ENCODE data around the gene SOX12. TPM values are rescaled to one million over a fixed set of nuclear protein-coding genes. Genes with fewer than 3 reads are reported as not detected.
"Not testable (repeated sequence)": the region's sequence is repeated elsewhere in the genome, so short reads cannot be mapped to it uniquely, and the experiment has no call there.

Gene SOX12
- total and polyA plus RNA-seq, 2 donors (not counting 1 experiment from before 2014, with no cell fraction given), result 5.3 to 13.6 TPM

GRCh38 chr20:354298-354977 lies 29.1 kb downstream of the SOX12 start:
- no peak overlapping the region for H3K4me3 Mint-ChIP-seq
- Histone ChIP-seq H3K9me3 (ENCODE audit: control extremely low read depth in 1 of 3, control insufficient read depth in 2 of 3, insufficient read depth in 1 of 3, low read length in 2 of 3) (no peaks in the 10 kb centered on the region), H4K20me1 (ENCODE audit: control insufficient read depth, insufficient read depth, low read length, poor library complexity, severe bottlenecking) (no peaks in the 10 kb centered on the region), H3K36me3 (replicated peaks in 1 of 2; ENCODE audit: control extremely low read depth in 1 of 2, control insufficient read depth in 1 of 2, extremely low read depth in 1 of 2, insufficient read depth in 2 of 2, low read length in 1 of 2) (no peaks in the 10 kb centered on the region), H3K4me2 (replicated peaks; ENCODE audit: low read depth, low read length, poor library complexity, severe bottlenecking) (no peak overlapping the region), H3K4me1 (ENCODE audit: control insufficient read depth in 2 of 2, insufficient read depth in 2 of 2, low read length in 2 of 2) (peaks cover 3 to 8% of the 10 kb centered on the region in 2 donors), H3K79me2 (ENCODE audit: control insufficient read depth, insufficient read depth, low read length) (no peaks in the 10 kb centered on the region), H2AFZ (ENCODE audit: insufficient read depth, low read depth, low read length, poor library complexity, severe bottlenecking) (no peak overlapping the region), H3K4me3 (ENCODE audit: control extremely low read depth in 1 of 5, extremely low read depth in 1 of 5, insufficient read depth in 1 of 5, low read depth in 2 of 5, low read length in 4 of 5) (no peak overlapping the region), H3K27me3 (replicated peaks in 1 of 4; ENCODE audit: control extremely low read depth in 1 of 4, control insufficient read depth in 3 of 4, insufficient read depth in 4 of 4, low read length in 3 of 4) (no peaks in the 10 kb centered on the region), H3K9ac (ENCODE audit: low read length) (no peak overlapping the region), H3K27ac (ENCODE audit: low read length in 2 of 2) (no peak overlapping the region)
- 3% methylated on average over 10 of the region's 14 CpGs for WGBS (ENCODE audit: insufficient coverage)
- H3K4me1 Mint-ChIP-seq, result peaks cover 11% of the 10 kb centered on the region
- no peaks in the 10 kb centered on the region for H3K9me3 Mint-ChIP-seq (ENCODE audit: insufficient read depth)
- ATAC-seq (ENCODE audit: low read depth), result peak; percentile 100
- H3K27me3 Mint-ChIP-seq, result no peaks in the 10 kb centered on the region
- TF ChIP-seq, protein P1, sequence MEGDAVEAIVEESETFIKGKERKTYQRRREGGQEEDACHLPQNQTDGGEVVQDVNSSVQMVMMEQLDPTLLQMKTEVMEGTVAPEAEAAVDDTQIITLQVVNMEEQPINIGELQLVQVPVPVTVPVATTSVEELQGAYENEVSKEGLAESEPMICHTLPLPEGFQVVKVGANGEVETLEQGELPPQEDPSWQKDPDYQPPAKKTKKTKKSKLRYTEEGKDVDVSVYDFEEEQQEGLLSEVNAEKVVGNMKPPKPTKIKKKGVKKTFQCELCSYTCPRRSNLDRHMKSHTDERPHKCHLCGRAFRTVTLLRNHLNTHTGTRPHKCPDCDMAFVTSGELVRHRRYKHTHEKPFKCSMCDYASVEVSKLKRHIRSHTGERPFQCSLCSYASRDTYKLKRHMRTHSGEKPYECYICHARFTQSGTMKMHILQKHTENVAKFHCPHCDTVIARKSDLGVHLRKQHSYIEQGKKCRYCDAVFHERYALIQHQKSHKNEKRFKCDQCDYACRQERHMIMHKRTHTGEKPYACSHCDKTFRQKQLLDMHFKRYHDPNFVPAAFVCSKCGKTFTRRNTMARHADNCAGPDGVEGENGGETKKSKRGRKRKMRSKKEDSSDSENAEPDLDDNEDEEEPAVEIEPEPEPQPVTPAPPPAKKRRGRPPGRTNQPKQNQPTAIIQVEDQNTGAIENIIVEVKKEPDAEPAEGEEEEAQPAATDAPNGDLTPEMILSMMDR (IDR thresholded peaks at IDR 0.05), result peak; percentile 91
- TF ChIP-seq EZH2 (IDR thresholded peaks at IDR 0.05; ENCODE audit: borderline replicate concordance, insufficient read depth, low read depth, low read length, poor library complexity, severe bottlenecking), result no peak
- DNase-seq, result peak; percentile 89
- ChIA-PET CTCF (interaction anchor here (0.7 to 6.6 kb wide), 27 partner anchors 9 to 293 kb away, joined by 3 to 169 read pairs (median 4); partner anchors contain the start of genes CSNK2A1 and TBC1D20), POLR2A (interaction anchor here (0.8 kb wide), 1 partner anchor 122 kb away, joined by 4 read pairs; no protein-coding TSS in a partner anchor)
- intact Hi-C loops (cut with micrococcal nuclease), result loop anchor here (1.0 to 10.0 kb wide), 8 partner anchors 26 to 380 kb away; partner anchors contain the start of genes CSNK2A1, TBC1D20 and TRIB3
- H3K27ac Mint-ChIP-seq, result no peak overlapping the region

DNA sequence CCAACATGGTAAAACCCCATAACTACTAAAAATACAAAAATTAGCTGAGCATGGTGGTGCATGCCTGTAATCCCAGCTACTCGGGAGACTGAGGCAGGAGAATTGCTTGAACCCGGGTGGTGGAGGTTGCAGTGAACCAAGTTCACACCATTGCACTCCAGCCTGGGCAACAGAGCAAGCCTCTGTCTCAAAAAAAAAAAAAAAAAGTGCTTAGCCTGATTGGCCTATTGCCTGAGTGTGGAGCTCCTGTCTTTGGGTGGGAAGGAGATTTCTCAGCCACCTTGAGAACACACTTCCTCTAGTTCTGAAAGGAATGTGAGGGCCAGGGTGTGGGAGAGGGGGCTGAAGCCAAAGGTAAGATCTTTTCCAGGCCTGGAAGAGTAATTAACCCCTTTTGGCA lies 30.8 kb downstream of the SOX12 start:
- DNase-seq; H3K9ac ChIP-seq (ENCODE audit: low read length); ATAC-seq (ENCODE audit: low read depth); H3K4me3 Mint-ChIP-seq; H3K27ac ChIP-seq (ENCODE audit: low read length in 2 of 2); H3K9me3 Mint-ChIP-seq (ENCODE audit: insufficient read depth); H3K9me3 ChIP-seq (ENCODE audit: control extremely low read depth in 1 of 3, control insufficient read depth in 2 of 3, insufficient read depth in 1 of 3, low read length in 2 of 3); H3K27ac Mint-ChIP-seq; H3K4me3 ChIP-seq (ENCODE audit: control extremely low read depth in 1 of 5, extremely low read depth in 1 of 5, insufficient read depth in 1 of 5, low read depth in 2 of 5, low read length in 4 of 5); POLR2A ChIA-PET; H3K36me3 ChIP-seq (replicated peaks in 1 of 2; ENCODE audit: control extremely low read depth in 1 of 2, control insufficient read depth in 1 of 2, extremely low read depth in 1 of 2, insufficient read depth in 2 of 2, low read length in 1 of 2); H2AFZ ChIP-seq (ENCODE audit: insufficient read depth, low read depth, low read length, poor library complexity, severe bottlenecking); H3K27me3 Mint-ChIP-seq; H3K79me2 ChIP-seq (ENCODE audit: control insufficient read depth, insufficient read depth, low read length); H3K27me3 ChIP-seq (replicated peaks in 1 of 4; ENCODE audit: control extremely low read depth in 1 of 4, control insufficient read depth in 3 of 4, insufficient read depth in 4 of 4, low read length in 3 of 4); H4K20me1 ChIP-seq (ENCODE audit: control insufficient read depth, insufficient read depth, low read length, poor library complexity, severe bottlenecking); H3K4me2 ChIP-seq (replicated peaks; ENCODE audit: low read depth, low read length, poor library complexity, severe bottlenecking): not testable (repeated sequence)
- 94% methylated on average over 2 of the region's 2 CpGs for WGBS (ENCODE audit: insufficient coverage)
- intact Hi-C loops (cut with micrococcal nuclease), result loop anchor here (10.0 kb wide), 1 partner anchor 379 kb away; no protein-coding TSS in a partner anchor
- H3K4me1 Mint-ChIP-seq, result peaks cover 18% of the 10 kb centered on the region
- peaks cover 7 to 17% of the 10 kb centered on the region in 2 donors for H3K4me1 ChIP-seq (ENCODE audit: control insufficient read depth in 2 of 2, insufficient read depth in 2 of 2, low read length in 2 of 2)
- CTCF ChIA-PET, result interaction anchor here (0.6 to 6.6 kb wide), 4 partner anchors 11 to 290 kb away, joined by 3 to 169 read pairs (median 4); no protein-coding TSS in a partner anchor

Data from B cell (primary cell).